NCI-H1105 (cell line): ENCODE data around the gene ERFE.

Experiments
- DNase-seq: peaks from one replicate; lab custom pipeline; 2025; lab: John Stamatoyannopoulos, UW

The ERFE gene

DNA sequence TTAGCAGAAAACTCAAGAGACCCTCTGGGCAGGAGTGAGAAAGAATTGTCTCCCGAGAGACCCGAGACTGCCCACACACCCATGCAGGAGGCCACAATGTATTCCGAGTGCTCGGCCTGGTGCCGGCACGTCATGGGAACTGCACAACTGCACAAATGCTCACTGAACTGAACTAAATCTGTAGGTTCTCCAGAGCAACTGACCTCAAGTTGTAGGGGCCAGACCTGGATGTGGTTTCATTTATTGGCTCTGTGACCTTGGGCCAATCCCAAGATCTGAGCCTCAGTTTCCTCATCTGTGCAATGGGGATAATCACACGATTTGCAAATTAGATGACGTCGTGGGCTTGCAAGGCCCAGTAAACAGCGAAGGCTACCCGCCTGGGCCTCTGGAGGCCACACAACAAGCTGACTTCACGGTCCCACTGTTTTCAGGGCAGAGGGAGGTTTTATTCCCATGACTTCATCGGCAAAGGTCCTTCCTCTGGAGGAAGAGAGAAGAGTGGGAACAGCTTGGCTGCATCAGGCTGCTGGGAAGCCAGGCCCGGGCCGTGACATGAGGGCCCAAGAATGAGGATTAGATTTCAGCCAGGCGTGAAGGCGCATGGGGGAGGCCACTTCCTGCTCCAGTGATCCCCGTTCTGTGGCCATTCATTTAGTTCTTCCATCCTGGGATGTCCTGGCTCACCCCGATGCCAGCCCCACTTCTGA is 3.6 kb upstream of the ERFE start:
- no peak for DNase-seq

GRCh38 chr2:238155761-238156694 is 2.7 kb upstream of the ERFE start:
- DNase-seq = no peak

DNA sequence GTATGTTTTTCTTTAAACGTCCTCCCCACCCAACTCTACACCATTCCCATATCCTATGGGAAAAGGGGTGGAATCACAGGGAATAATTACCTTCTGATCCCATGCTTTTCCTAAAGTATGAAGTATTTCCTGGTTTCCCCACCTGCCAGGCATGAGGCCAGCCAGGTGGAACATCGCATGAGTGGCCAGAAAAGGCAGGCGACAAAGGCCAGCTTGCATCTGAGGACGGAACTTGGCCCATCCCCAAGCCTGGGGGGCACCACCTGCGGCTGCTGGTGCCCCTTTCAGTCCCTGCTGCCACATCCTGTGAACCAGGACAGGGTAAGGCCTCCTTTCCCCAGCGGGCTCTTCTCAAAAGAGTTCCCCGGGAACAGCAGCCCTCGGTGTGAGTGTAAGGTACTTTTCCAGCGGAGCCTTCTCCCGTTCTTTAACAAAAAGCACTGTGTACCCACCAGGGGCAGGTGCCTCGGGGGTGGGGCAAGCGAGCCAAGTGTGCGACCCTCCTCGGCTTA is 1.2 kb upstream of the ERFE start:
- DNase-seq = no peak

DNA sequence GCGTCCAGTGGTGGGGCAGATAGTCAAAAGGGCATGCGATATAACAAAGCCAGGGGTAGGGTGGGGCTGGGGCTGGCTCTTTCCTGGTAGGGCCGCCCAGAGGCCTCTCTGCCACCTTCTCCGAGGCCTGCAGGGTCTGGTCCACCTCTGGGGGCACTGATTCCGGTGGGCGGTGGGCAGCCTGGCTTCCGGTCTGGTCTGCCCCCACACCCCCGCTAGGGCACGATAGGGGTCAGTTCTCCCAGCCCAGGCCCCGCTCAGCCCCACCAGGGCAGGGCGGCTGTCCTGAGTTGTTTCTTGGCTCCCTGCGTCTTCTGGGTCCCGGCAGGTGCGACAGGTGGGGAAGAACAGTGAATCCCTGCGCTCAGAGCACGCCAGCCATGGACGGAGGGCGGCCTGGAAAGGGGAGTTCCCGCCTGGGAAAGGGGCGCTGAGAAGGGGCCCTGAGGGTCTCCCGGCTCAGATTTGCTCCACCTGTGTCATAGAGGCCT is 707 bp upstream of the ERFE start:
- DNase-seq = no peak

DNA sequence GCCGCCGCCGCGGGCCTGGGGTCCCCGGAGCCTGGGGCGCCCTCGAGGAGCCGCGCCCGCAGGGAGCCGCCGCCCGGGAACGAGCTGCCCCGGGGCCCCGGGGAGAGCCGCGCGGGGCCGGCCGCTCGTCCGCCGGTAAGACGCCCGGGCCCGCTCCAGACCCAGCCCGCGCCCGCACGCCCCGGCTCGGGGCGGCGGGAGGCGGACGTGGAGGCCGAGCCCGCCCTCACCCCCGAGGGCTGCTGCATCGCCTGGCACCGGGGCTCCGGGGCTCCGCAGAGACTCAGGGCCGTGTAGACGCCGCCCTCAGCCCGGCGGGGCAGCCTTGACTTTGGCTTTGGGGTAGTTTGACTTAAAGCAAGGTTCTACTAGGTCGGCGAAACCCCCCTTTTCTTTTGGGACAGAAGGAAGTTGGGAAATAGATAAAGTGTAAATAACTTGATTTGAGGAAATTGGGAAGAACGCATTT is 335 bp downstream of the ERFE start:
- no peak for DNase-seq

DNA sequence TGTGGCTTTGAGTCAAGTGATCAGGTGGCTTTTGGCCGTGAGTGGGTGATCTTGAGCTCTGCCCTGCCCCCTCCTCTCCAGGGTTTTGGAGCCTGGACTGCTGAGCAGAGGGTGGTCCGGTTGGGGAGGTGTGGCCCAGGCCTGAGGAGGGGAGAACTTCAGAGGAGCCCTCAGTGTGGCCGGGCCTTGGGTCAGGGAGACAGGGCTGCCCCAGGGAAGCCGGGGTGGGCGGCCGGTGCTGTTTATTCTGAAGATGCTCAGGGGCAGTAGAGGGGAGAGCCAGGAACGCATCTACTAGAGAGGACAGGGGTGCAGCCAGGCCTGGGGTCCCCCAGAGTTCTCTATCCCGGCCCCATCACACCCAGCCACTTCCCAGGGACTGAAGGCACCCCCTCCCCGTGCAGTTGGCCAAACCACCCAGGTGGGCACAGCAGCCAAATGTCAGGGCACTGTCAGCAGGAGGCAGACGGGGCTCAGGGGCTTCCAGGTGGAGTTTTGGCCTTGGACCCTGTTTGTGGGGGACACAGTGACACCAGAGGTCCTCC is 963 bp downstream of the ERFE start:
- DNase-seq = no peak

GRCh38 chr2:238160206-238161129 is 1.7 kb downstream of the ERFE start:
- DNase-seq = no peak

DNA sequence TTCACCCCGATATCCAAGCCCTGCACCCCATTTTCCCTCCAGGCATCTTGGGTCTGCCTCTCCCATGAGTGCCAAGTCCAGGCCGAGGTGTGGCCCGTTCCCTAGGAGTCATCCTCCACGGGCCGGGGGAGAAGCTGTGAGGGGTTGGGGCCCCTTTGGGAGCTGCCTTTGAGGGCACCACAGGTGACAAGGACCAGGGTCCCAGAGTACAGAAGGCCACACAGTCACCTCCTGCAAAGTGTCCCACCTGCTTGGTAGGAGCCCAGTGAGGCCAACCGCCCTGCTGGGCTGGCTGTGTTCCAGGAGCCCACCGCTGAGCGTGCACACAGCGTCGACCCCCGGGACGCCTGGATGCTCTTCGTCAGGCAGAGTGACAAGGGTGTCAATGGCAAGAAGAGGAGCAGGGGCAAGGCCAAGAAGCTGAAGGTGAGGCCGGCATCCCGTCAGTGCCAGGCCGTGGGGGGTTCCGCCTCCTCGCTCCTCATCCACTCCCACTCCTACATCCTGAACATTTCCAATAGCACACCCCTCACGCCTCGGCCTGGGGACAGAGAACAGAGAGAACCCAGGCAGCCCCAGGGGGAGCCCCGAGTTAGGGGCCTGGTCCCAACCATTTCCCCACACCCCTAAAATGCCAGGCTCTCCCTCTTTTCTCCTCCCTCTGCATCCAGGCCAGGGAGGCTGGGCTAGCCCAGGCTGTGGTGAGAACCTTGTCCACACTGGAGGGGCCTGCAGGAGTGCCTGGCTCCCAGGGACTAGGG is 2.7 kb downstream of the ERFE start:
- DNase-seq = no peak

DNA sequence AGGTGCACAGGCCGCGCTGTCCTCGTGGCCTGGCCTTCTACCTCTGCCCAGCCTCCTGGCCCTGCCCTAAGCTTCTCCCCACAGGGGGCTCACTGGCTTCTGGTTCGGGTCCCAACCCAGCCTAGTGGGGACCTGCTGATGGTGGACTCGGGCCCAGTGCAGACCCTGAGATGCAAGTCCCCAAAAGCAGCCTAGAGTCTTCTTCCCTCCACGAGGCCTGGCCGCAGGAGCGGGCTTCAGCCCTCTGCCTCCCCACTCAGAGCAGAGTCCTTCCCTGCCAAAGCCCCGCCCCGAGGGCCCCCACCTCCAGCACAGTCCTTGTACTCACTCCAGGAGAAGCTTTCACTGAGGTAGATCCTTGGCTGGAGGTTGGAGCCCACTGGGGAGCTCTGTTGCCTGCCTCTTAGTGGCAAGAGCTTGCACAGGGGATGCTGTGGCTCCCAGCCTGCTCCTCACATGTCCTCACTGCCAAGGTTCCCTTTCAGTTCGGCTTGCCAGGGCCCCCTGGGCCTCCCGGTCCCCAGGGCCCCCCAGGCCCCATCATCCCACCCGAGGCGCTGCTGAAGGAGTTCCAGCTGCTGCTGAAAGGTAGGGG is 3.6 kb downstream of the ERFE start:
- no peak for DNase-seq

DNA sequence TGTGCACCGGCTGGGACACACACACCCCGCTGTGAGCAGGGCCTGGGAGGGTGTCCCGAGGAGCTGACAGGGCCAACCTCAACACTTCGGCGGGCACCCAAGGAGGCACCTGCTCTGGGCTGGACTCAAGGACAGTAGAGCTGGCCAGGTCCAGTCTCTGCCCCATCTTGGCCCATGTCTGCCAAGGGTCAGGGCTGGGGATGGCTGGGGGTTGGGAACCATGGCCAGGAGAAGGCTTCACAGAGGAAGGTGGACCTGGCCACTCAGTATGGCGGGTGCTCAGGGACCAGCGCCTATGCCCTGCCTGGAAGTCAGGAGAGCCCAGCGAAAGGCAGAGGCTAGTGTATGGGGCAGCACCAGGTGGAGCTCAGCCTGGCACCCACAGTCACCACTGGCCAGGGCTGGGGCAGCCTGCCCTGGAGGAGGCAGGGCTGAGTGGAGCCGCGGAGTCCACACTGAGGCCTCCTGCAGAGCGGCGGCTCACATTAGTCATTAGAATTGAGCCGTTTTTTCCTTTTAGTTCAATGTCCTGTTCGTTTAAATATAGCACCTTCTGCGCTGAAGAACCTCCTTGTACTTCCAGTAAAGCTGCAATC is 4.2 kb downstream of the ERFE start:
- no peak for DNase-seq

DNA sequence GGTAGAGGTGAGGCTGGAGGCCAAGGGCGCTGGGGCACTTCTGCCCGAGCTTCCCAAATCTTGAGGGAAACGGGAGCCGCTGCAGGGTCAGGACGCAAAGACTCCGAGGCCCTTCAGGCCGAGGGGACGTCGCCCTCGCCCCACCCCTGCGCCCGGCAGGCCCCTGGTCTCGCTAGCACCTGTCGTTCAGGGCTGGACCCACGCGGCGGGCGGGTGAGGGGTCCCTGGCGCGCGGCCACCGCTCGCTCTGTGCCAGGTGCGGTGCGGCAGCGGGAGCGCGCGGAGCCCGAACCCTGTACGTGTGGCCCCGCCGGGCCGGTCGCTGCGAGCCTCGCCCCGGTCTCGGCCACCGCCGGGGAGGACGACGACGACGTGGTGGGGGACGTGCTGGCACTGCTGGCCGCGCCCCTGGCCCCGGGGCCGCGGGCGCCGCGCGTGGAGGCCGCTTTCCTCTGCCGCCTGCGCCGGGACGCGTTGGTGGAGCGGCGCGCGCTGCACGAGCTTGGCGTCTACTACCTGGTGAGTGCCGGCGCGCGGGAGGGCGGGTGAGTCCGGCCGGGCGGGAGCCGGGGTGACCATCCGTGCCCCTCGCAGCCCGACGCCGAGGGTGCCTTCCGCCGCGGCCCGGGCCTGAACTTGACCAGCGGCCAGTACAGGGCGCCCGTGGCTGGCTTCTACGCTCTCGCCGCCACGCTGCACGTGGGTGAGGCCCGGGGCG is 4.9 kb downstream of the ERFE start:
- DNase-seq = peak; percentile 22

DNA sequence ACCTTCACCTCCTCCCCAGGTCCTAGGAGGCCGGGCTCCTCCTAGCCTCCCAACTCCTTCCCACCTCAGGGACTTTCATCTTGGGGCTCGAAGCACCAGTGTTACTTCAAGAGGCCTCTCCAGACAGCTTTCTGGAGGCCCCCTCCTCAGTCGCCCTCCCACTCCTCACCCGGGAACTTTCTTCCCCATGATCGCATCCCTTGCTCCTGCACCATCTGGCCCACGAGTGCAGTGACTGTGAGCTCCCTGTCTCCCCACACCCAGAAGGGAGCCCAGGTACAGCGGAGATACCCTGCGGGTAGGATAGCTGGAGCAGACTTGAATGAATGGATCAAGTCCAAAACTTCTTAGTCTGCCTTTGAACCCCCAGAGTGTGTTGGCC is 6.1 kb downstream of the ERFE start:
- no peak for DNase-seq

GRCh38 chr2:238165288-238165921 is 6.6 kb downstream of the ERFE start:
- DNase-seq = no peak

DNA sequence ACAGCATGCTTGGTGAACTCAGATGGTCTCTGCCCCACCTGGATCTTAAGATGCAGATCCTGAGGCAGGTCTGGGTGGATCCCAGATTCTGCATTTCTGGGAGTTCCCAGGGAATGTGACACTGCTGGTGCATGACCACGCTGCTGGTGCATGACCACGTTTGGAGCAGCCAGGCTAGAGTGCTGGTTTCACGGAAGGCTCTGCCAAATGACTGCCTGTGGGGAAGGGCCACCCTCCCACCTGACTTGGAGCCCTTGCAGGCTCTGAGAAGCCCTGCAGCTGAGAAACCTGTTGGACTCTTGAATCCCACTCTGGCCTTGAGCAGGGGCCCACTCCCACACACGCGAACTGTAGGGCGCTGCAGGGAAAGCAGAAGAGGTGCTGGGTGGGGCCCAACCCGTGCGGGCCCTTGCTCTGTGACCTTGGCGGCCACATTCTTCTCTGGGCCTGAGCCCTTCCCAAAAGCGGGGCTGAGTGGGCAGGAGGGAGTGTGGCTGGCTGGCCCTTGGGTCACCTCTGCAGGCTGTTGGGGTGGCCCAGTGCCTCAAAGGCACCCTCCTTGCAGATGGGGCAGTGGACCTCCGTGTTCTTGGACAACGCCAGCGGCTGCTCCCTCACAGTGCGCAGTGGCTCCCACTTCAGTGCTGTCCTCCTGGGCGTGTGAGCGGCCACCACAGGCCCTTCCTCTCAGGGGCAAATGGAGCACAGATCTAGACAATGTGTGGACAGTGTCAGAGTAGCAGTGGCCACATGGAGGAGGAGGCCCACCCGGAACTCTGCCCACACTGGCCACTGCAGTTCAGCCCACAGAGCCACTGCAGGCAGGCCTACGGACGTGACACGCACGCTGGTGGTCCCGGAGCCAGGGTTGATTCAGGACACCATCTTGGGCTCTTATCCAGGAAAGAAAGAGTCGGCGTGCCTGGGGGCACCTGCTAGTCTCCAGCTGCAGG is 7.9 kb downstream of the ERFE start:
- DNase-seq = no peak

DNA sequence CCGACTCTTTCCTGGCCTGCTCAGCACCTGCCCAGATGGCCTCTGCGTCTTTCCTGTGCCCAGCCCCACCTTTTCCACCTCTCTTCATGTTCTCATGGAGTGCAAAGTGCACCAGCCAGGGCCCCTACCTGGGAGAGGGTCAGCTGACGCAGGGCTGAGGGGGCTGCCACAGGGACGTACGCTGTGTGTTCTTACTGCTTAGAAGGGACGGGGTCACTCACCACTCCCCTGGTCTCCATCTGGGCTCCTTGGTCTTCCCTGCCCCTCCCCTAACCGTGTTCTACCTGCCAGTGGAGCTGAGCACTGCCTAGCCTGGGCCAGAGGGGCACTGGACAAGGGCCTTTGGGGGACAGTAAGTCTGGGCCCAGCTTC is 8.6 kb downstream of the ERFE start:
- DNase-seq = no peak

- DNase-seq = no peak
These were observed 9.0 kb downstream of the ERFE start for GRCh38 chr2:238167761-238168160.

DNA sequence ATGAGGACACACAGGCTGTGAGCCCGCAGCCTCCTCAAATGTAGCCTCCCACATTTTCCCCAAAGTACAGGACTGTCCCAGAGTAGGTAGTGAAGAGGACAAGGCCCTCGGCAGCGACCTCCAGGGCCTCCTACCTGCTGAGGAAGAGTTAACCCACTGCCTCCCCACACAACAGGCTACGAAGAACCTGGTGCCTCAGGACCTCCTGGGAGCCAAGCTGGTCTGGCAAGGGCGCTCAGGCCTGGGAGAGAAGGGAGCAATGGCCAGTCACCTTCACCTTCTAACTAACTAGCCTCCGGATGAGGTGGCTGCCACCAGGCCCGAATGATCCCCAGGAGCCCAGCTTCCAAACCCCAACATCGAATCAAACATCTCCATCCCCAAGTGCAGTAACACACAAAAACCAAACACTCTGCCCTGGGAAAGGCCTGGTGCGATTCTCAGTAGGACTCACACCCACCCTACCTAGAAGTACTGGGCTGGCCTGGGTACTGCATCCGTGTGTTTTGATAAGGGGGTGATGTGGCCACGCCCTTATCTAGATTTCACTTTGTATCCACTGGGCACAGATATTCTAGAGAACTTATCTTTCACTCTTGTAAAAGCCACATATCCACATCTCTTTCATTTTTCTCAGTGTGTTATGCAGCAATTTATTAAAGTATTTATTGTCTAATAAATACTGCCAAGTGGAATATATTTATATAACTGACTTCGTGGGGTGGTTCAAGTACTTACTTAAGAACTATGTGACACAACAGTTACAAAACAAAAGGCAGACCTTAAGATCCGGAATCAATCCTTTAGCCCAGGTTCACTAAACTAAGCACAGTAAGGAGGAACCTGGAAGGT is 9.7 kb downstream of the ERFE start:
- no peak for DNase-seq
